ENCODE results near the gene TMEM38B.

GRCh38 chr9:105656131-105656921 is 38.0 kb upstream of the TMEM38B start:
- TF ChIP-seq CTCF (IDR thresholded peaks at IDR 0.05; ENCODE audit: insufficient read depth, low read depth, low read length), result no peak
- TF ChIP-seq EZH2 (IDR thresholded peaks at IDR 0.05; ENCODE audit: insufficient read depth, low read length), result peak; percentile 60
